ENCODE results near the gene DYNC2LI1.

DNA sequence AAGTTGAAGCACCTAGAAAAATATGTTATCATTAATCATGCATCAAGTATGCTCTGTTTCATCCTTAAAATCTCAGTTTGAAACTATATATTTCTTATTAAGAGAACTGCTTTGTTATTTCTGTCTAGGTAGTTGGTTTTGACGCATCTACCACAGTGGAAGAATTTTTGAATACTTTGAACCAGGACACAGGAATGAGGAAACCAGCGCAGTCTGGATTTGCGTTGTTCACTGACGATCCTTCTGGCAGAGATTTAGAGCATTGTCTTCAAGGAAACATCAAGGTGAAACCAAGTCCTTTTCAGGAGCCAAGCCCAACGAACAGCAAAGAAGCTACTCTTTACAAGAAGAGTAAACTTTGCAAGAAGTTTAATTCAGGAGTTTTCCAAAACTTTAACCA lies 30.1 kb upstream of the DYNC2LI1 start:
- no peak for TF ChIP-seq CTCF (IDR thresholded peaks at IDR 0.05)
- no peak for TF ChIP-seq POLR2A (IDR thresholded peaks at IDR 0.05)
- no peak for TF ChIP-seq POLR2AphosphoS5 (IDR thresholded peaks at IDR 0.05)
- no peak for TF ChIP-seq EP300 (IDR thresholded peaks at IDR 0.05)
